Measurements from ENCODE around the gene ZBTB20. TPM values are rescaled to one million over a fixed set of nuclear protein-coding genes. Genes with fewer than 3 reads are reported as not detected.

The ZBTB20 gene
- total and polyA plus RNA-seq, 4 donors: 0.88 to 83.2 (median 20.4) TPM

DNA sequence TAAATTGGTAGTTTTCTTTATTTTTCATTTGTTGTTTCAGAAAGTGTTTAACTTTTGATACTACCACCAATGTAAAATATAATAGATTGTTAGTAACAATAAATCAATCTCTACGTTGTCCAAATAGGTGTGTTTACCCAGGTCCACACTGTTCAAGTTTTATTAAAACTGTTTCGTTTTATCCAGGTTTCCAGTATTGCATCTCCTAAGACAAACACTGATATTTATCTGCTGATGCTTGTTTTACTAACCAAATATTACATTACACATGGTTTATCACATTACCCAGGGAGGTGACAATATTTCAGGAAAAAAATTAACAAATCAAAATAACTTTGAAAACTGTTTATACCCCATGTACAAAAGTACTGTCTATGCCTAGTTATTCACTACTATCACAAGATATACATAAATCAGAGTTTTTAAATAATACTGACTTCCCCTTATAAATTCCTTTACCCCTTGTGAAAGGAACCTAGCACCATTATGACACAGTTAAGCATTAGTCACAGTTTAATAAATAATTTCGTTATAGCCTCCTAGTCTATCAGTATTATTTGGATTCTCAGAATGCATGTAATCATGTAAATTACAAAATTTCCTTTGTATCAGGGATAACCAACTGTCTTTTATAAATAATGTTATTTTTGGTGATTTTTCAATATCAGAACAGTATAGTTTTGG is 205.3 kb downstream of the ZBTB20 start:
- H3K27ac ChIP-seq (ENCODE audit: low read depth in 1 of 2, low read length in 2 of 2): no peak overlapping the region
- no peaks in the 10 kb centered on the region for H3K9me3 ChIP-seq (ENCODE audit: control insufficient read depth in 4 of 4, low read length in 3 of 4)
- H3K4me1 ChIP-seq (ENCODE audit: control insufficient read depth in 4 of 4, insufficient read depth in 4 of 4, low read length in 3 of 4): peaks cover 0 to 8% (median 4%) of the 10 kb centered on the region in 4 donors
- DNase-seq (ENCODE audit: low spot score): no peak
- TF ChIP-seq FOXA1 (IDR thresholded peaks at IDR 0.05) (no peak), JUND (IDR thresholded peaks at IDR 0.05) (peak in 1 of 2 donors; percentile 34), RXRA (IDR thresholded peaks at IDR 0.05) (peak in 1 of 2 donors; percentile 11), FOXA2 (IDR thresholded peaks at IDR 0.05) (peak; percentile 34), HNF4A (conservative IDR thresholded peaks at IDR 0.05) (peak in 1 of 2 donors; percentile 30)
- TF ChIP-seq, protein P1, sequence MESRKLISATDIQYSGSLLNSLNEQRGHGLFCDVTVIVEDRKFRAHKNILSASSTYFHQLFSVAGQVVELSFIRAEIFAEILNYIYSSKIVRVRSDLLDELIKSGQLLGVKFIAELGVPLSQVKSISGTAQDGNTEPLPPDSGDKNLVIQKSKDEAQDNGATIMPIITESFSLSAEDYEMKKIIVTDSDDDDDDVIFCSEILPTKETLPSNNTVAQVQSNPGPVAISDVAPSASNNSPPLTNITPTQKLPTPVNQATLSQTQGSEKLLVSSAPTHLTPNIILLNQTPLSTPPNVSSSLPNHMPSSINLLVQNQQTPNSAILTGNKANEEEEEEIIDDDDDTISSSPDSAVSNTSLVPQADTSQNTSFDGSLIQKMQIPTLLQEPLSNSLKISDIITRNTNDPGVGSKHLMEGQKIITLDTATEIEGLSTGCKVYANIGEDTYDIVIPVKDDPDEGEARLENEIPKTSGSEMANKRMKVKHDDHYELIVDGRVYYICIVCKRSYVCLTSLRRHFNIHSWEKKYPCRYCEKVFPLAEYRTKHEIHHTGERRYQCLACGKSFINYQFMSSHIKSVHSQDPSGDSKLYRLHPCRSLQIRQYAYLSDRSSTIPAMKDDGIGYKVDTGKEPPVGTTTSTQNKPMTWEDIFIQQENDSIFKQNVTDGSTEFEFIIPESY (IDR thresholded peaks at IDR 0.05): no peak
- TF ChIP-seq, protein P2, sequence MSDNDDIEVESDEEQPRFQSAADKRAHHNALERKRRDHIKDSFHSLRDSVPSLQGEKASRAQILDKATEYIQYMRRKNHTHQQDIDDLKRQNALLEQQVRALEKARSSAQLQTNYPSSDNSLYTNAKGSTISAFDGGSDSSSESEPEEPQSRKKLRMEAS (IDR thresholded peaks at IDR 0.05): peak; percentile 19
- H3K36me3 ChIP-seq (ENCODE audit: control insufficient read depth in 4 of 4, insufficient read depth in 3 of 4, low read depth in 1 of 4, low read length in 3 of 4): no peaks in the 10 kb centered on the region
- H3K27me3 ChIP-seq (ENCODE audit: control insufficient read depth in 4 of 4, insufficient read depth in 4 of 4, low read length in 3 of 4): no peaks in the 10 kb centered on the region
- 39% methylated on average over 3 of the region's 3 CpGs for WGBS
- H3K4me3 ChIP-seq (ENCODE audit: low read depth in 1 of 3, low read length in 3 of 3): no peak overlapping the region
- H3K9ac ChIP-seq (ENCODE audit: low read depth in 1 of 2, low read length in 2 of 2): no peak overlapping the region

DNA sequence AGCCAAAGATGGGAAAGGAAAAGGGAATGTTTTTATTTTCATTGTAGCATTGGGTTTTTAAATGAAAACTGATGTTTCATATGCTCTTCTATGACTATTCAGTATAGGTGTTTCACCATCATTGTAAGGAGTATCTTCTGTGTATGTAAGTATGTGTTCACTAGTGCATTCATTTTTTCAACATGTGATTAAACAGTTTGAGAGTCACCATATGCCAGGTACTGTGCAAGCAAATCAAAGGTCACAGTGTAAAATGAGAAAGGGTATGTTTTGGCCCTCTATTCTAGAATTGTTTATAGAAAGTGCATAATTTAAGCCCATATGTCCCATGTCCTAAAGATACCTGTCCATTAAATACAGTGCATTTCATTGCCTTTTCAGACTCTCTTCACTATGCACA is 207.2 kb downstream of the ZBTB20 start:
- peak; percentile 49 to 51 for TF ChIP-seq HNF4A (conservative IDR thresholded peaks at IDR 0.05)
- no peak for TF ChIP-seq FOXA2 (IDR thresholded peaks at IDR 0.05)
- TF ChIP-seq, protein P3, sequence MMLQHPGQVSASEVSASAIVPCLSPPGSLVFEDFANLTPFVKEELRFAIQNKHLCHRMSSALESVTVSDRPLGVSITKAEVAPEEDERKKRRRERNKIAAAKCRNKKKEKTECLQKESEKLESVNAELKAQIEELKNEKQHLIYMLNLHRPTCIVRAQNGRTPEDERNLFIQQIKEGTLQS (IDR thresholded peaks at IDR 0.05): no peak
- TF ChIP-seq YY1 (IDR thresholded peaks at IDR 0.05): peak; percentile 36
- no peak for TF ChIP-seq FOXA1 (IDR thresholded peaks at IDR 0.05)
- TF ChIP-seq, protein P4, sequence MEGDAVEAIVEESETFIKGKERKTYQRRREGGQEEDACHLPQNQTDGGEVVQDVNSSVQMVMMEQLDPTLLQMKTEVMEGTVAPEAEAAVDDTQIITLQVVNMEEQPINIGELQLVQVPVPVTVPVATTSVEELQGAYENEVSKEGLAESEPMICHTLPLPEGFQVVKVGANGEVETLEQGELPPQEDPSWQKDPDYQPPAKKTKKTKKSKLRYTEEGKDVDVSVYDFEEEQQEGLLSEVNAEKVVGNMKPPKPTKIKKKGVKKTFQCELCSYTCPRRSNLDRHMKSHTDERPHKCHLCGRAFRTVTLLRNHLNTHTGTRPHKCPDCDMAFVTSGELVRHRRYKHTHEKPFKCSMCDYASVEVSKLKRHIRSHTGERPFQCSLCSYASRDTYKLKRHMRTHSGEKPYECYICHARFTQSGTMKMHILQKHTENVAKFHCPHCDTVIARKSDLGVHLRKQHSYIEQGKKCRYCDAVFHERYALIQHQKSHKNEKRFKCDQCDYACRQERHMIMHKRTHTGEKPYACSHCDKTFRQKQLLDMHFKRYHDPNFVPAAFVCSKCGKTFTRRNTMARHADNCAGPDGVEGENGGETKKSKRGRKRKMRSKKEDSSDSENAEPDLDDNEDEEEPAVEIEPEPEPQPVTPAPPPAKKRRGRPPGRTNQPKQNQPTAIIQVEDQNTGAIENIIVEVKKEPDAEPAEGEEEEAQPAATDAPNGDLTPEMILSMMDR (IDR thresholded peaks at IDR 0.05; ENCODE audit: low read depth, low read length, missing input control): no peak
- H3K27me3 ChIP-seq (ENCODE audit: control insufficient read depth in 4 of 4, insufficient read depth in 4 of 4, low read length in 3 of 4): no peaks in the 10 kb centered on the region
- H3K27ac ChIP-seq (ENCODE audit: low read depth in 1 of 2, low read length in 2 of 2): no peak overlapping the region
- no peaks in the 10 kb centered on the region for H3K9me3 ChIP-seq (ENCODE audit: control insufficient read depth in 4 of 4, low read length in 3 of 4)
- peaks cover 0 to 8% (median 4%) of the 10 kb centered on the region in 4 donors for H3K4me1 ChIP-seq (ENCODE audit: control insufficient read depth in 4 of 4, insufficient read depth in 4 of 4, low read length in 3 of 4)
- H3K4me3 ChIP-seq (ENCODE audit: low read depth in 1 of 3, low read length in 3 of 3): no peak overlapping the region
- H3K9ac ChIP-seq (ENCODE audit: low read depth in 1 of 2, low read length in 2 of 2): no peak overlapping the region
- no peak for DNase-seq (ENCODE audit: low spot score)
- H3K36me3 ChIP-seq (ENCODE audit: control insufficient read depth in 4 of 4, insufficient read depth in 3 of 4, low read depth in 1 of 4, low read length in 3 of 4): no peaks in the 10 kb centered on the region

DNA sequence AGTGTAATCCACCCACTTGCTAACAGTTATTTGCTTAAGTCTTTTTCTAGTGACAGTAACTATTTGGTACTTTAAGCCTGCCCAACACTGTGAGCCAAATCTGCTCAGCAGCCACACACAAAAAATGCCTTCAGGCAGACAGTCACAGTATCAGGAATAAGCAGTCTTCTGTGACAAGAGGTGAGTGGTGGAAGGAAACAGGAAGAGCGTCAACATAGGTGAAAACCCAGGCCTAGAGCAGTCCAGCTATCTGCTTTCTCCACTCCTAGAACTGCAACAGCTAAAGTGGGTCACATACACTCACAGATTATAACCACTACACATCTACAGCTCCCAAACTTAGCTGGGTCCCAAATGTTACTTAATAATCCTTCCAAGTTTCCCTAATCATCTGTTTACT is 213.7 kb downstream of the ZBTB20 start:
- Histone ChIP-seq H3K4me3 (ENCODE audit: low read depth in 1 of 3, low read length in 3 of 3) (no peak overlapping the region), H3K27ac (ENCODE audit: low read depth in 1 of 2, low read length in 2 of 2) (no peak overlapping the region), H3K4me1 (ENCODE audit: control insufficient read depth in 4 of 4, insufficient read depth in 4 of 4, low read length in 3 of 4) (no peaks in the 10 kb centered on the region), H3K9me3 (ENCODE audit: control insufficient read depth in 4 of 4, low read length in 3 of 4) (no peaks in the 10 kb centered on the region), H3K27me3 (ENCODE audit: control insufficient read depth in 4 of 4, insufficient read depth in 4 of 4, low read length in 3 of 4) (no peaks in the 10 kb centered on the region), H3K36me3 (ENCODE audit: control insufficient read depth in 4 of 4, insufficient read depth in 3 of 4, low read depth in 1 of 4, low read length in 3 of 4) (no peaks in the 10 kb centered on the region), H3K9ac (ENCODE audit: low read depth in 1 of 2, low read length in 2 of 2) (no peak overlapping the region)
- WGBS: 96% methylated on average over 1 of the region's 1 CpG
- DNase-seq (ENCODE audit: low spot score): no peak
- TF ChIP-seq RAD21 (IDR thresholded peaks at IDR 0.05) (no peak), FOXA2 (IDR thresholded peaks at IDR 0.05) (no peak), JUND (IDR thresholded peaks at IDR 0.05) (no peak), TAF1 (conservative IDR thresholded peaks at IDR 0.05) (no peak), EGR1 (IDR thresholded peaks at IDR 0.05; ENCODE audit: low read depth in 2 of 2) (no peak), HNF4A (conservative IDR thresholded peaks at IDR 0.05) (no peak), RXRA (IDR thresholded peaks at IDR 0.05) (no peak), NR2F2 (IDR thresholded peaks at IDR 0.05) (no peak), FOXA1 (IDR thresholded peaks at IDR 0.05) (no peak)
- TF ChIP-seq, protein P2 (IDR thresholded peaks at IDR 0.05): no peak
- TF ChIP-seq, protein P4 (IDR thresholded peaks at IDR 0.05; ENCODE audit: low read depth, low read length, missing input control): no peak
- TF ChIP-seq, protein P3 (IDR thresholded peaks at IDR 0.05): no peak

Data from liver (tissue), 9 donors.